Mesenchymal stem cell (in vitro differentiated cells and primary cell): ENCODE results near the gene IGFL1.
"Not testable (repeated sequence)": the region's sequence is repeated elsewhere in the genome, so short reads cannot be mapped to it uniquely, and the experiment has no call there.

ENCODE experiments used
- DNase-seq: peaks from one replicate; pipeline ENCODE4 v3.0.0-alpha.2; 2013
- H2AFZ ChIP-seq: one replicate; pipeline ENCODE4 v1.6.1; 2013; ENCODE audit warnings: low read depth, mild to moderate bottlenecking, control low read depth, inconsistent platforms, low read length, moderate library complexity
- H2AK5ac ChIP-seq: 2 replicates; pipeline ENCODE4 v1.6.1; 2013; ENCODE audit warnings: low read length, moderate library complexity, mild to moderate bottlenecking, inconsistent platforms; ENCODE audit not compliant: severe bottlenecking
- H2BK120ac ChIP-seq: one replicate; pipeline ENCODE4 v1.6.1; 2013; ENCODE audit warnings: low read depth, mild to moderate bottlenecking, inconsistent platforms, low read length, moderate library complexity
- H2BK12ac ChIP-seq, 2 experiments: one replicate each; pipeline ENCODE4 v1.6.1; 2013; ENCODE audit warnings: inconsistent platforms in 2 of 2, low read length in 2 of 2, mild to moderate bottlenecking in 2 of 2, moderate library complexity in 2 of 2, control low read depth in 1 of 2
- H2BK15ac ChIP-seq: one replicate; pipeline ENCODE4 v1.6.1; 2013; ENCODE audit warnings: mild to moderate bottlenecking, low read depth, inconsistent platforms; ENCODE audit not compliant: poor library complexity, severe bottlenecking
- H2BK5ac ChIP-seq: 2 replicates; pipeline ENCODE4 v1.6.1; 2013; ENCODE audit warnings: low read depth, mild to moderate bottlenecking, low read length, control low read depth, inconsistent platforms; ENCODE audit not compliant: poor library complexity, severe bottlenecking
- H3K14ac ChIP-seq, 2 experiments: one replicate each; pipeline ENCODE4 v1.6.1; 2013; ENCODE audit warnings: inconsistent platforms in 2 of 2, low read length in 2 of 2, control low read depth in 1 of 2, mild to moderate bottlenecking in 1 of 2, moderate library complexity in 1 of 2
- H3K18ac ChIP-seq, 2 experiments: one replicate each; pipeline ENCODE4 v1.6.1; 2013; ENCODE audit warnings: inconsistent platforms in 2 of 2, low read length in 2 of 2, control low read depth in 1 of 2, low read depth in 1 of 2, mild to moderate bottlenecking in 1 of 2
- H3K23ac ChIP-seq, 2 experiments: one replicate each; pipeline ENCODE4 v1.6.1; 2013; ENCODE audit warnings: inconsistent platforms in 2 of 2, low read length in 2 of 2, mild to moderate bottlenecking in 2 of 2, moderate library complexity in 2 of 2, control low read depth in 1 of 2
- H3K27ac ChIP-seq: 2 replicates; pipeline ENCODE4 v1.5.1; 2013; ENCODE audit warnings: mild to moderate bottlenecking, moderate library complexity, low read length, control low read depth, inconsistent platforms; ENCODE audit not compliant: poor library complexity, severe bottlenecking
- H3K27me3 ChIP-seq, 2 experiments: 2 replicates each; pipeline versions ENCODE4 v1.6.1 to v1.7.0; 2013; ENCODE audit warnings: low read length in 2 of 2, mild to moderate bottlenecking in 2 of 2, moderate library complexity in 2 of 2, control low read depth in 1 of 2, inconsistent platforms in 1 of 2; ENCODE audit not compliant: control insufficient read depth in 1 of 2, insufficient read depth in 1 of 2
- H3K36me3 ChIP-seq, 2 experiments: 2 replicates each; pipeline versions ENCODE4 v1.6.1 to v1.7.0; 2013; ENCODE audit warnings: low read length in 2 of 2, control low read depth in 1 of 2, inconsistent platforms in 1 of 2, low read depth in 1 of 2, mild to moderate bottlenecking in 1 of 2; ENCODE audit not compliant: insufficient read depth in 2 of 2, control insufficient read depth in 1 of 2
- H3K4ac ChIP-seq, 2 experiments: one replicate each; pipeline ENCODE4 v1.6.1; 2013; ENCODE audit warnings: inconsistent platforms in 2 of 2, low read length in 2 of 2, mild to moderate bottlenecking in 2 of 2, moderate library complexity in 2 of 2, control low read depth in 1 of 2, low read depth in 1 of 2
- H3K4me1 ChIP-seq: 2 replicates; pipeline ENCODE4 v1.6.1; 2013; ENCODE audit warnings: low read depth, low read length, control low read depth; ENCODE audit not compliant: control insufficient read depth, insufficient read depth
- H3K4me2 ChIP-seq: 2 replicates; pipeline ENCODE4 v1.6.1; 2013; ENCODE audit warnings: low read length, mild to moderate bottlenecking, inconsistent platforms; ENCODE audit not compliant: poor library complexity, severe bottlenecking
- H3K4me3 ChIP-seq, 2 experiments: 2 replicates each; pipeline versions ENCODE4 v1.5.1 to v1.7.0; 2013; ENCODE audit warnings: low read length in 2 of 2, mild to moderate bottlenecking in 2 of 2, control low read depth in 1 of 2, low read depth in 1 of 2; ENCODE audit not compliant: insufficient read depth in 1 of 2
- H3K79me1 ChIP-seq: replicated peaks from 2 replicates; pipeline ENCODE4 v1.6.1; 2013; ENCODE audit warnings: mild to moderate bottlenecking, control low read depth, low read length, inconsistent platforms; ENCODE audit not compliant: poor library complexity, severe bottlenecking
- H3K9ac ChIP-seq: 2 replicates; pipeline ENCODE4 v1.7.0; 2013; ENCODE audit warnings: mild to moderate bottlenecking, low read length, moderate library complexity
- H3K9me3 ChIP-seq: 2 replicates; pipeline ENCODE4 v1.7.0; 2013; ENCODE audit warnings: mild to moderate bottlenecking, low read length; ENCODE audit not compliant: control insufficient read depth
- H4K8ac ChIP-seq: one replicate; pipeline ENCODE4 v1.6.1; 2013; ENCODE audit warnings: inconsistent platforms, mild to moderate bottlenecking, low read length, moderate library complexity
- H4K91ac ChIP-seq: one replicate; pipeline ENCODE4 v1.6.1; 2013; ENCODE audit warnings: mild to moderate bottlenecking, low read length, inconsistent platforms
- WGBS: methylation state at CpG from one replicate; pipeline ENCODE4 v1.1.7; 2013; ENCODE audit warnings: mixed read lengths; 5-methylcytosine and 5-hydroxymethylcytosine counted together

Gene IGFL1

GRCh38 chr19:46192992-46193650 is 36.4 kb upstream of the IGFL1 start:
- Histone ChIP-seq H2AK5ac (no peak overlapping the region), H3K18ac (no peak overlapping the region), H2BK12ac (no peak overlapping the region), H3K9me3 (no peaks in the 10 kb centered on the region), H3K4ac (no peak overlapping the region), H3K23ac (no peak overlapping the region), H3K79me1 (no peaks in the 10 kb centered on the region), H3K14ac (no peak overlapping the region), H3K27me3 (peaks cover 23 to 79% of the 10 kb centered on the region in 2 experiments), H2BK120ac (no peak overlapping the region), H3K4me3 (peak overlapping the region in 1 of 2 experiments; percentile 30), H3K9ac (no peak overlapping the region), H2BK15ac (no peak overlapping the region), H4K8ac (no peak overlapping the region), H3K4me2 (no peak overlapping the region), H4K91ac (no peak overlapping the region), H3K36me3 (no peaks in the 10 kb centered on the region), H3K27ac (no peak overlapping the region), H3K4me1 (peaks cover 10% of the 10 kb centered on the region), H2AFZ (no peak overlapping the region), H2BK5ac (no peak overlapping the region)
- WGBS, result 12% methylated on average over 10 of the region's 11 CpGs
- peak; percentile 95 for DNase-seq

DNA sequence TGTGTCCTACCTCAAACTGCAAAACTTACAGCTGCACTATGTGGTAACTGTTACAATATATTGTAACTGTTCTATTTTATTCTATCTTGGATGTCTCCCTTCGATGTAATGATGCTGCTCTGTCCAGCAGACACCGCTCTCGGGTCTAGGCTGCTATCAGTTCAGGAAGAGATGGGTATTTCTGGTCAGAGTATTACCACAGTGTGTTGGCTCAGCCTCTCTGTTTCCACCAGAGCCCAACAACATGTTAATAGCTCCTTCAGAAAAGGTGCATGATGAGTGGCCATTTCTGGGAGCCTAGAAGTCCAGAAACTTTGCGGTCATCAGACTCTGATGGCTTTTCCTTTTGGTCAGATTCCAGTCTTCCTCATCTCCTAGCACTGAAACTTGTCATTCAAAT is 35.9 kb upstream of the IGFL1 start:
- Histone ChIP-seq H3K18ac (no peak overlapping the region), H3K9me3 (no peaks in the 10 kb centered on the region), H3K9ac (no peak overlapping the region), H3K27ac (no peak overlapping the region), H4K8ac (no peak overlapping the region), H4K91ac (no peak overlapping the region), H3K23ac (no peak overlapping the region), H3K27me3 (peaks cover 23 to 79% of the 10 kb centered on the region in 2 experiments), H3K14ac (no peak overlapping the region), H3K4ac (no peak overlapping the region), H3K36me3 (no peaks in the 10 kb centered on the region), H2AK5ac (peak overlapping the region; percentile 14), H2BK120ac (no peak overlapping the region), H3K4me2 (no peak overlapping the region), H2BK5ac (no peak overlapping the region), H3K4me1 (peaks cover 8% of the 10 kb centered on the region), H2AFZ (no peak overlapping the region), H3K79me1 (no peaks in the 10 kb centered on the region), H2BK15ac (no peak overlapping the region), H3K4me3 (no peak overlapping the region), H2BK12ac (no peak overlapping the region)
- DNase-seq, result peak; percentile 50
- WGBS, result 89% methylated on average over 4 of the region's 4 CpGs

- no peak overlapping the region for H4K91ac ChIP-seq
- no peak overlapping the region for H2BK120ac ChIP-seq
- WGBS, result 96% methylated on average over 3 of the region's 3 CpGs
- no peak overlapping the region for H4K8ac ChIP-seq
- no peak overlapping the region for H3K4me3 ChIP-seq
- H3K4me1 ChIP-seq, result peaks cover 7% of the 10 kb centered on the region
- H3K27me3 ChIP-seq, result peaks cover 23 to 78% of the 10 kb centered on the region in 2 experiments
- DNase-seq, result no peak
- no peak overlapping the region for H3K14ac ChIP-seq
- no peak overlapping the region for H3K23ac ChIP-seq
- no peak overlapping the region for H2BK5ac ChIP-seq
- no peak overlapping the region for H2AFZ ChIP-seq
- H3K9ac ChIP-seq, result no peak overlapping the region
- H3K79me1 ChIP-seq, result no peaks in the 10 kb centered on the region
- H2BK15ac ChIP-seq, result no peak overlapping the region
- H3K27ac ChIP-seq, result no peak overlapping the region
- H3K4me2 ChIP-seq, result no peak overlapping the region
- H3K36me3 ChIP-seq, result no peaks in the 10 kb centered on the region
- H2AK5ac ChIP-seq, result no peak overlapping the region
- H2BK12ac ChIP-seq, result no peak overlapping the region
- H3K9me3 ChIP-seq, result no peaks in the 10 kb centered on the region
- H3K18ac ChIP-seq, result no peak overlapping the region
- no peak overlapping the region for H3K4ac ChIP-seq
Observed at GRCh38 chr19:46195104-46195503, 34.4 kb upstream of the IGFL1 start.

DNA sequence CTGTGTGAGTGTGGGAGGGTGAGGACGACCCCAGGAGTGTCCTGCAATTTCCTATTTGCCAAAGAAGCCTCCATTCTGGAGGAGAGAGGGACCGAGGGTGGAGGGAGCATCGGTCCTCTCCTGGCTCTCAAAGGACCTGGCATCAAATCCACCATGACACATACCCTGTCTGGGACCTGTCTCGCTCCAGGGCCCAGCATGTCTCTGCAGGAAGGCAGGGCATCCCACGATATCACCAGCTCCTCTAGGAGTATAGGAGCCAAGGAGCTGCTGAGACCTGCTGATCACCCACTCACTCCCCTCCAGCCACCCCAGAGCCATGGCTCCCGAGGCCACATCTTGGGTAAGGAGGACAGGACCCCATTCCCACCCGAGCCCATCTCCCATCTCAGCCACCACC is 33.6 kb upstream of the IGFL1 start:
- not testable (repeated sequence) for H2BK15ac ChIP-seq, H3K4me1 ChIP-seq, H3K18ac ChIP-seq, H3K4ac ChIP-seq, H2BK120ac ChIP-seq, H2BK5ac ChIP-seq, H3K4me2 ChIP-seq, H3K27ac ChIP-seq, H3K4me3 ChIP-seq, H2BK12ac ChIP-seq, H2AK5ac ChIP-seq, H4K91ac ChIP-seq, H4K8ac ChIP-seq, H3K9ac ChIP-seq, H3K23ac ChIP-seq, H3K79me1 ChIP-seq, H3K14ac ChIP-seq, H3K36me3 ChIP-seq, DNase-seq, H3K9me3 ChIP-seq, H2AFZ ChIP-seq
- H3K27me3 ChIP-seq, result peaks cover 18 to 76% of the 10 kb centered on the region in 2 experiments
- WGBS, result 91% methylated on average over 5 of the region's 7 CpGs
